C4-2B (cell line): ENCODE data around the gene PRICKLE2.

Experiments
- H3K27ac ChIP-seq: fragments of 450-650 bp; 2 replicates; pipeline ENCODE4 v1.5.1; 2017
- CTCF ChIP-seq: fragments of 450-650 bp; conservative IDR thresholded peaks from 2 replicates; pipeline ENCODE4 v1.5.1; 2017; ENCODE audit warnings: mild to moderate bottlenecking
- ZFX ChIP-seq: fragments of 450-650 bp; IDR thresholded peaks from 2 replicates; pipeline ENCODE4 v1.6.1; 2017

The PRICKLE2 gene

GRCh38 chr3:64209866-64210621, 15.2 kb downstream of the PRICKLE2 start:
- H3K27ac ChIP-seq = no peak overlapping the region
- TF ChIP-seq ZFX (no peak), CTCF (no peak)

- no peak overlapping the region for H3K27ac ChIP-seq
- TF ChIP-seq ZFX = no peak
- TF ChIP-seq CTCF = no peak
Measured at GRCh38 chr3:64207289-64208080, 17.8 kb downstream of the PRICKLE2 start.

- TF ChIP-seq CTCF (no peak), ZFX (no peak)
- no peak overlapping the region for H3K27ac ChIP-seq
Measured at GRCh38 chr3:64203969-64204908, 21.0 kb downstream of the PRICKLE2 start.

- TF ChIP-seq CTCF (no peak), ZFX (no peak)
- H3K27ac ChIP-seq = no peak overlapping the region
Measured at GRCh38 chr3:64203216-64203615, 22.1 kb downstream of the PRICKLE2 start.

- TF ChIP-seq CTCF = no peak
- no peak for TF ChIP-seq ZFX
Measured at GRCh38 chr3:64199932-64200331, 25.3 kb downstream of the PRICKLE2 start.

GRCh38 chr3:64196236-64196929, 28.9 kb downstream of the PRICKLE2 start:
- TF ChIP-seq ZFX = no peak
- no peak for TF ChIP-seq CTCF
- no peak overlapping the region for H3K27ac ChIP-seq

More at GRCh38 chr3:64199932-64200331, 25.3 kb downstream of the PRICKLE2 start:
- no peak overlapping the region for H3K27ac ChIP-seq
